AG10803 (cell line): ENCODE results near the gene SLC7A14.
A peak's percentile ranks its signal among the peaks of the same experiment; 100 is the strongest.

Source experiments
- DNase-seq: peaks from one replicate; pipeline ENCODE4 v3.0.0; 2010; ENCODE audit warnings: low read depth
- H3K4me3 ChIP-seq: 2 replicates; pipeline ENCODE4 v1.5.1; 2011; ENCODE audit warnings: mild to moderate bottlenecking, low read length, control low read depth
- CTCF ChIP-seq: conservative IDR thresholded peaks from 2 replicates; pipeline ENCODE4 v1.5.1; 2011; ENCODE audit warnings: mild to moderate bottlenecking, low read length, control low read depth, inconsistent platforms

Gene SLC7A14

DNA sequence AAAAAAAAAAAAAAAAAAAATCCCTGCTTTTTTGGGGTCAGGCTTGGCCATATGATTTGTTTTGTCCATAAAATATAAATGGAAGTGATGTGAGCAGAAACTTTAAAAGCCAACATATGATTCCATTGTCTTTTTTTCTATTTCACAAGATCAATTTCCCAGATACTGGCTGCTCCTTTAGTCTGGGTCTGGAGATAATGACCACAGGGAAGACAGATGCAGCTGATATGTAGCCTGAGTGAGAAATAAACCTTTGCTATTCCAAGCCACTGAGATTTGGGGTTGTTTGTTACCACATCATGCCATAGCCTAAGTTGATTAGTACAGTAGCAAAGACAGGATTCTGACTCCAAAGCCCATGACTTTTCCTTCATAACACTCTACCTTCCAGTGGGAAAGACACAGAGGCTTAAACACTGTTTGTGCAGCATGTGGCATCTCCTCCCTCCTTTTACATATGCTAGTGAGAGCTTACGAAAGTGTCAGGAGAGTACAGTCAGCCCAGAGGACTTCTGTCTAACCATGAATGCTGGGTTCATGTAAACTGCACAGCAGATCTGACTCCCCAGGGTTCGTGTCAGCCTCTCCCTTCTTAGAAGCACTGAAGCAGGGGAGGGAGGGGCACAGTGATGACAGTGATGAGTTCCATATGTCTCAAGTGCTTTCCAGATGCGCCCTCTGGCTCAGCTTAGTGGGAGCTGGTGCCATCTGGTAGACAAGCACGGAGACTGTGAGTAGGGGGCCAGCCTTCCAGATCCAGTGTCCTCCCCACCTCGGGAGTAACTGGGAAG is 36.7 kb upstream of the SLC7A14 start:
- peak; percentile 98 for DNase-seq
- peak; percentile 7; the same call in 1 of the 2 replicates for TF ChIP-seq CTCF
- H3K4me3 ChIP-seq: no peak overlapping the region

- TF ChIP-seq CTCF: no peak
- DNase-seq: no peak
- no peak overlapping the region for H3K4me3 ChIP-seq
Observed at GRCh38 chr3:170621256-170621655, 35.4 kb upstream of the SLC7A14 start.

- TF ChIP-seq CTCF: no peak
- DNase-seq: peak; percentile 87
- H3K4me3 ChIP-seq: no peak overlapping the region
Observed at GRCh38 chr3:170614214-170614966, 28.5 kb upstream of the SLC7A14 start.

GRCh38 chr3:170611751-170612150 is 25.9 kb upstream of the SLC7A14 start:
- H3K4me3 ChIP-seq: no peak overlapping the region
- TF ChIP-seq CTCF: no peak
- DNase-seq: no peak

DNA sequence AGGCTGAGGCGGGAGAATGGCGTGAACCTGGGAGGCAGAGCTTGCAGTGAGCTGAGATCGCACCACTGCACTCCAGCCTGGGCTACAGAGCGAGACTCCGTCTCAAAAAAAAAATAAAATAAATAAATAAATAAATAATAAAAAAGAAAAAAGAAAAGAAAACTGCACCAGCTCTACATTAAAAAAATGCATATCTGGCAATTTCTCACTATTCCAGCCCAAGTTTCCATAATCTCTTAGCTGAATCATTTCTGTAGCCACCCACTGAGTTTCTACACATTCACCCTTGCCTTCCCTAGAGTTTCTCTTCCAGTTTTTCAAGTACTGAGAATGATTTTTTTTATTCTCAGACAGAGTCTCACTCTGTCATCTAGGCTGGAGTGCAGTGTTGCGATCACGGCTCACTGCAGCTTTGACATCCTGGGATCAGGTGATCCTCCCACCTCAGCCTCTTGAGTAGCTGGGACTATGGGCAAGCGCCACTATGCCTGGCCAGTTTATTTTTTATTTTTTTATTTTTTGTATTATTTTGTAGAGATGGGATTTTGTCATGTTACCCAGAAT is 24.5 kb upstream of the SLC7A14 start:
- no peak for TF ChIP-seq CTCF
- DNase-seq: no peak
- H3K4me3 ChIP-seq: no peak overlapping the region

DNA sequence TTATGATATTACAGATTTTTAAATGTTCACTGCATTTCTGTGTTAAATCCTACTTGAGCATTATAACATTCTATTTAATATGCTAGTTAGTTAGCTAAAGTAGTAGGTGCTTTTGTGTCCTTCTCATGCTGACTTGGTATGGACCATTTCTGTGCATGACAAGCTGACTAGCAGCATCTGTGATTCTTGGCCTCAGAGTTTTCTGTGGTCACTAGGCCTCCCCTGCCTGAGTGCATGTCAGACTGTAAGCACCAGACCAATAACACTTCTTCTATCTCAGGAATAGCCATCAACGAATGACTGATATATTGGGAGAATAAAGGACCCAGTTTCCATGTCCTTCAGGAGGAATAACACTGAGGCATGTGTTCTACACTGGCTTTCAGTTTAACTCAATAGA is 22.6 kb upstream of the SLC7A14 start:
- DNase-seq: no peak
- no peak overlapping the region for H3K4me3 ChIP-seq
- no peak for TF ChIP-seq CTCF
